ENCODE measurements around the gene MUS81.
"Not testable (repeated sequence)": the region's sequence is repeated elsewhere in the genome, so short reads cannot be mapped to it uniquely, and the experiment has no call there.

The MUS81 gene

GRCh38 chr11:65860278-65861164 is at the start of gene MUS81:
TSS of gene MUS81 (plus strand) at chr11:65860433. CDS start at chr11:65860754, 321 bp downstream.
- peak; percentile 91 for DNase-seq

DNA sequence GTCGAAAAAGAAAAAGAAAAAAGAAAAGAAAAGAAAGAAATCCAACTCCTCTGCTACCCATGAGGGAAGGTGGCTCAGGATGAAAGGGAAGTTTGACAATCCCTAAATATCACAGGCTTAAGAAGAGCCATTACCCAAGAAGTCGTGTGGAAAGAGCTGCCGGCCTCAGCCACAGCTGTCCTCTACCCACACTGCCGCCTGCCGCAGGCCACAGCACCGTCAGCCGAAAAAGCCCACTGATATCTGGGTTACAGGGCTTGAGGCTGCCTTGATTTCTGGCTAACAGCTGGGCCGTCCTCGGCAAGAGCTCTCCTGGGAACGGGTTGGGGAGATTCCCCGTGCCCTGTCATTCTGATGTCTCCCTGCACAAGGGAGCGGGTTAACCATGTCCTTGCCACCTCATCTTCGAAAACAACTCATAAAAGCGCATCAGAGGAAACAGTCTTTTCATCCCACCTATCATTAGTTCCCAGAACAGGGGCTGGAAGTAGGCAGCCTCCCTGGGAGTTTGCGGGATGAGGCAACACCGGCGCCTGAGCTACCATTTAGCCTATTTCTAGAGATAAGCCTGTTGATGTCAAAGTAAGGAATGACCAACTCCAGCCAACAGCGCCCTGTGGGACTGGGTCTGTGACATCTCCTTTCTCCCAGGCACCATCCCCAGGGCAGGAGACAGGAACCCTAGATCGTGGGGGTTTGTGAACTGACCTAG is 48.3 kb upstream of the MUS81 start:
- DNase-seq = no peak

DNA sequence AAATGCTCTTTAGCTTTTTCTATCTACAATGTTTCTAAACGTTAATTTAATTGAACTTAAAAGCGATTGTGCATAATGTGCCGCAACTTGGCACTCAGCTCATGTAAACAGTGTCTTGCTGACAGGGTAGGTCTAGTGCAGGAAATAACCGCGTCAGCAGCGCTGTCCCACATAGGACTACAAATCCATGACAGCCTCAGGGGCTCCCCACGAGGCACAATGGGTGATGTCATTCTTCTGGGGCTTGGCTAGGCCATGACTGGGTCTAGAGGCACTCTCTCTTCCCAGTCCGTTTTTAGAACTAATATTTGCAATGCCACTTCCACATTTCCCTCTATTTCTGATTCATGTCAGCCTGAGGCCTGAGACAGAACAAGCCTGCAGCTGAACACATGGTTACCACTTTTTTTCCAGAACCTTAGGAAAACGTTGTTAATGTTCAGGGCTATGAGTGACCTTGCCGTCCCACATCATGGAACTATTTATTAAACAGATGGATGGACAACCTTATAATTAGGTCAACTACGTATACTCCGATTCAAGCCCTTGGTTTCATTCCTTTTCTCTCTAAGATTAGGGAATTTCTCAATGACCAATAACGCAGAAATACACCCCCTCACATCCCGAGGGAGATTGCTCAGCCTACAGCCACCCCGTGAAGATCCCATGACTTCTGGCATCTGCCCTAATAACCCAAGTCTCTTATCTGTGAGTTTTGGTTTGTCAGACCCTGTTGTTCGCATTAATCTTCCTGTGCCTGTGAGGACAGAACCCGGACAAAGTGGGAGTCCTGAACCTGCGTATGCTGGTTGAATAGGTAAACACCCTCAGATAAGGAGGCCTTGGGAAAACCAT is 45.9 kb upstream of the MUS81 start:
- no peak for DNase-seq

DNA sequence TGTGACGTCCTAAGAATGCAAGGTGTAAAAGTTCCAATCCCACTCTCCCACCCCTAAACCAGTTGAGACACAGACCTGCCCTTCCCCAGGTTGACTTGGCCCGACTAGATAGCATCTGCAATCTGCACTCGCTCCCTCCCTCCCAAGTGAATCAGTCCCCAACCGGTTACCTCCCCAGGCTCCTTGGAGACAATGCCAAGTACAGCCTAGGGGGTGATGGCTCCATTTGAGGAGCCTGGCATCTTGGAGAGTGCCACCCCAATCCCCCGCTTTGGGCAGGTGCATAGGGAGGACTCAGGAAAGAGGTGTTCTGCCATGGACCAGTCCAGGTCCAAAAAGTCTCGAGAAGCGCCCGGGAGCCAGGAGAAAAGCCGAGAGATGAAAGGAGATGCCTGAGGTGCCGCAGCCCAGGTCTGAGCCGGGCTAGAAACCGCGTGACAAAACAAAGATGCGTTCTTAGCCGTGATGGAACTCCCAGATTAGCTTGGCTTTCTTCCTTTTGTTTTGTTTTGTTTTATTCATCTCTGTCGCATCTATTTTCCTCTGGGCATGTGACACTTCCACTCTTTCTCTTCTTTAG is 45.2 kb upstream of the MUS81 start:
- DNase-seq = no peak

DNA sequence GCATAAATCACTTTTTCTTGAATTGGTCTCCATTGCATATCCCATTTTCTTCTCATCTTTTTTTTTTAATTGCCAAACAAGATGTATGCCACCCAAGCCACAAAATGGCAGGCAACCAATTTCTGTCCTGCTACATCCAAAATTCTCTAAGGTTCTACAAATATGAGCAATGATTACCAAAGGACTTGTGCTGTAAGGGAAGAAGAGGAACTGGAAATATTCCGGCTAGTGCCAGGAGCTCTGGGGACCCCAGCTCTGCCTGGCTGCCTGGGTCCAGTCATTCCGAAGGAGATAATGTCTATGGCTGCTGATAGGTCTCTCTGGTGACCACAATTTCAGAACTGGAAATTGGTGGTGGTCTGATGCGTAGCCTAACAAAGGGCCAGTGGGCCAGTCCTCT is 43.5 kb upstream of the MUS81 start:
- no peak for DNase-seq

DNA sequence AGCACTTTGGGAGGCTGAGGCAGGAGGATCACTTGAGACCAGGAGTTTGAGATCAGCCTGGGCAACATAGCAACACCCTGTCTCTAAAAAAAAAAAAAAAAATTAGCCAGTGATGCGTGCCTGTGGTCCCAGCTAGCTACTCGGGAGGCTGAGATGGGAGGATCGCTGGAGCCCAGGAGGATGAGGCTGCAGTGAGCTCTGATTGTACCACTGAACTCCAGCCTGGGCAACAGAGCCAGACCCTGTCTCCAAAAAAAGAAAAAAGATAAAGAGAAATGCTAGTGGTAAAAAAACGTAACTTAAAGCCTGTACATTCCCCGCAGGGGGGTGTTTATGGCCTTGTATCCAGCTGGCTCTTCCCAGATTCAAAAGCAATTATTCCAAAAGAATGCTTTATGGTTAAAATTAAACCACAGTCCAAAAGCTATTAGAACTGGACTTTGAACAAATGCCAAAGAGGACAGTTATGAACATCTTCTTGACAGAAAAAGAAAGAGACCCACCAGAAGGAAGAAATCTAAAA is 42.9 kb upstream of the MUS81 start:
- DNase-seq = no peak

GRCh38 chr11:65817835-65818680 is 42.2 kb upstream of the MUS81 start:
- DNase-seq = peak; percentile 88

DNA sequence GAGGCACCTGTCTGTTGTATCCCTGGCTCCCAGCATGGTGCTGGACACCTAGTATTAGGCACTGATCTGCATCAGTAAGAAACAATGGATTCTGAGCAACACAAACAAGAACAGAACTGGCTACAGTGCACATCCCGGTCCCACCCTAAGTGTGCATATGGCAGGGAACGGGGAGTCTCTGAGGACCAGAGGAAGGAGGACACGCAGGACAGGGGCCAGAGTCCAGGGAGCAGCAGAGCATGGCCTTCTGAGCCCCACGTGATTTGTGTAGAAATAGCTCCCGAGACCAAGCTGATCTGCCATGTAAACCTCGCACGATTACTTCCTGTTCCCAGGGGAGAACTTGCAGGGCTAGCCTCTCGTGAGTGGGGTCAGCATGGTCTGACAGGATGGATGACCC is 39.1 kb upstream of the MUS81 start:
- DNase-seq = no peak

DNA sequence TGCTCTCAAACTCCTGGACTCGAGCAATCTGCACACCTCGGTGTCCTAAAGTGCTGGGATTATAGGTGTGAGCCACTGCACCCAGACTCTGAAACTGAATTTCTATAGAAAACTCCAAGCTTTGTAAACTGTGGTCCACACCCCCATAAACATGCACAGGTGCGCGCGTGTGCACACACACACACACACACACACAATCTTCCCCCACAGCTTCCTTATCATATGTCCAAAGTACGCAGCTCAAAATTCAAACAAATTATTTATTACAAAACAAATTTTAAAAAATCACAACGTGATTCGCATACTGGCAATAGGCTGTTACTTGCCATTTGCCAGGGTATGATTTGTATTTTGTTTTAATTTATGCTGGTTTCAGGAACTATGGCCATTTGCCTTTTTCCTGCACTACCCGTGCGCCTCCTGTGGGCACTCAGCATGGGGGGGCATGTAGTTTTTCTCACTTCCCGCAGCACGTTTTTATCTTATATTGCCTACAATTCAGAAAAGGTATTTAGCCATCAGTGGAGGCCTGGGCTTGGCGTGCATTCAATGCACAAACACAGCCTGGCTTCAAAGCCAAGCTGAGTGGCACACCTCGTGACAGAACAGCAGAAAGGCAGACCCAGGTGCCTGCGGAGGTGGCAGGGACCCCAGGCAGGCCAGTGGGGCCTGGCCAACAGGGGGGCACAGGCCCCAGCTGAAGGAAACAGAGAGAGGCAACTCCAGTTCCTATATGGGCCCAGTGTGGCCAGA is 37.3 kb upstream of the MUS81 start:
- no peak for DNase-seq

GRCh38 chr11:65826984-65827735 is 33.1 kb upstream of the MUS81 start:
- DNase-seq = no peak

DNA sequence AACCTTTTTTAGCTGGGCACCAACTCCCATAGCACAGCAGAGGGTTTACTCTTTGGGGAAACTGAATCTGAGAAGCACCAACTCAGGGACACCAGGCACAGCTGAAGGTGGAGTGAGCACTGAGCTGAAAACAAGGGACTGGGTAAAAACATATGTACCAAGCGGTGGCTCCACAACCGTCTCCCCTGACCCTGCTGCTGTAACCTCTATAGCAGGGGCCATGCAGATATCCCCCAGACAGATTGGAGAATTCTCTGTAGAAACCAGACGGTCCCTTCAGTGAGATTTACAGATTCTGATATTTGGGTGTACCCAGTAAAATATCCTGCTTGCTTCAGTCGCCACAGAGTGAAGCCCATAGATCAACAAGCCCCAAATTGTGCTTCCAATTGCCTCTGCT is 30.8 kb upstream of the MUS81 start:
- DNase-seq = no peak

DNA sequence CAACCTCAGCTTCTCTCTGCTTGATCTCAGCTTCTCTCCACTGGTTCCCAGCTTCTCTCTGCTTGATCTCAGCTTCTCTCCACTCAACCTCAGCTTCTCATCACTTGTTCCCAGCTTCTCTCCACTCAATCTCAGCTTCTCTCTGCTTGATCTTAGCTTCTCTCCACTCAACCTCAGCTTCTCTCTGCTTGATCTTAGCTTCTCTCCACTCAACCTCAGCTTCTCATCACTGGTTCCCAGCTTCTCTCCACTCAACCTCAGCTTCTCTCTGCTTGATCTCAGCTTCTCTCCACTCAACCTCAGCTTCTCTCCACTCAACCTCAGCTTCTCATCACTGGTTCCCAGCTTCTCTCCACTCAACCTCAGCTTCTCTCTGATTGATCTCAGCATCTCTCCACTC is 28.0 kb upstream of the MUS81 start:
- not testable (repeated sequence) for DNase-seq

- DNase-seq = peak; percentile 80
These were observed 26.8 kb upstream of the MUS81 start, which contains the start of gene SNX32 for GRCh38 chr11:65833297-65834030. TSS of gene SNX32 (plus strand) at chr11:65833963. CDS start at chr11:65834066, 103 bp downstream.

DNA sequence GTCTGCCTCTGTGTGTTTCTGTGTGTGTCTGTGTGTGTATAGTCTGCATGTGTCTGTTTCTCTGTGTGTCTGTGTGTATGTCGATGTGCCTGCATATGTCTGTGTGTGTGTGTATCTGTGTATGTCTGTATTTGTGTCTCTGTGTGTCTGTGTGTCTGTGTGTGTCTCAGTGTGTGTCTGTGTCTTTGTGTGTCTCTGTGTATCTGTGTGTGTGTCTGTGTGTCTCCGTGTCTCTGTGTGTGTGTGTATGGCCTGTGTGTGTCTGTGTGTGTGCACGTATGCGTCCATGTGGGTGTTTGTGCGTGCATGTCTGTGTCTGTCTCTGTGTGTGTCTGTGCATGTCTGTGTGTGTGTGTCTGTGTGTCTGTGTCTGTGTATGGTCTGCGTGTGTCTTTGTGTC is 26.0 kb upstream of the MUS81 start:
- DNase-seq = no peak

GRCh38 chr11:65842144-65842543 is 18.1 kb upstream of the MUS81 start:
- DNase-seq = no peak

DNA sequence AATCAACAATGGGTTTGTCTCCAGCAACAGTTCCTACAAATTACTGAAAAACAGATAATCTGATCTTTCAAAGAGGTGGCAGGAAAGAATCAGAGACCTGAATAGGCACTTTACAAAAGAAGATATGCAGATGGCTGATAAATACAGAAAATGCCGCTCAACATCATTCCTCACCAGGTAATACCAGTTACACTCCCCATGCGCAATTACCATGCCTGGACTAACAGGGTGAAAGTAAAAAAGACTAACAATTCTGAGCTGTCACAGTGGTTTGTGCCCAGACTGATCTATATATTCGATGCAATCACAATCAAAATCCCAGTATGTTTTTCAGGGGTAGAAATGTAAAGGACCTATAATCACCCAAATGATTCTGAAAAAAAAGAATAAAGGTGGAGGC is 16.4 kb upstream of the MUS81 start:
- no peak for DNase-seq

DNA sequence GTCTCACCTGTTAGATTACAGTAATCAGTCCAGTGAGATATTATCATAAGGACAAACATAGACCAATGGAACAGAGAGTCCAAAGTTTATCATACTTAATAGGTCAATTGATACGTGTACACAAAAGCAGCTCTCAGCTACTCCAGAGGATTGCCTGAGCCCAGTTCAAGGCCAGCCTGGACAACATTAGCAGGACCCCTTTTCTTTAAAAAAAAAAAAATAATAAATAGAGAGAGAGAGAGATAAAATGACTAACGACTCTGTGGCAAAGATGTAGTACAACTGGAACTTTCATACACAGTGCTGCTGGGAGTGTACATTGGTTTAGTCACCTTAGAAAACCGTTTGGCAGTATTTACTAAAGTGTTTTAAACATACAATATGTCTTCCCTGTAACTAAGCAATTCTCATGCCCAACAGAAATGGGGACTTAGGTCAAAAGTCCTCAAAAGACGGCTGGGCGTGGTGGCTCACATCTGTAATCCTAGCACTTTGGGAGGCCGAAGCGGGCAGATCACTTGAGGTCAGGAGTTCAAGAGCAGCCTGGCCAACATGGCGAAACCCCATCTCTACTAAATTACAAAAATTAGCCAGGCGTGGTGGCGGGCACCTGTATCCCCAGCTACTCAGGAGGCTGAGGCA is 15.9 kb upstream of the MUS81 start:
- no peak for DNase-seq

- no peak for DNase-seq
These were observed 12.5 kb upstream of the MUS81 start for GRCh38 chr11:65847746-65848145.

DNA sequence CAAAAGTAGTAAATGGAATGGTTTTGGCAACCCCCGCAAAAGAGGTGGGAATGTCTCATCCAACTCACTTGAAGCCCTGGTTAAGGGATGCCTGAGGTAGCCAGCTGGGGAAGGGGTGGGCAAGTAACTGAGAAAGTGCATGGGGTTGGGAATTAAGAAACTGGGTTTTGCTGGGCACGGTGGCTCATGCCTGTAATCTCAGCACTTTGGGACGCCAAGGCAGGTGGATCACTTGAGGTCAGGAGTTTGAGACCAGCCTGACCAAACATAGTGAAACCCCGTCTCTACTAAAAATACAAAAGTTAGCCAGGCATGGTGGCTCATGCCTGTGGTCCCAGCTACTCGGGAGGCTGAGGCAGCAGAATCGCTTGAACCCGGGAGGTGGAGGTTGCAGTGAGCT is 11.5 kb upstream of the MUS81 start:
- not testable (repeated sequence) for DNase-seq

All from NK-92 treated with Interleukin-12 subunit alpha and Interleukin-12 subunit beta, amount 100 ng/mL, for 24 hours (cell line).